ENCODE results near the gene SLC25A42. TPM values are rescaled to one million over a fixed set of nuclear protein-coding genes. Genes with fewer than 3 reads are reported as not detected.
"Not testable (repeated sequence)": the region's sequence is repeated elsewhere in the genome, so short reads cannot be mapped to it uniquely, and the experiment has no call there.

The SLC25A42 gene
- total and polyA plus RNA-seq, 5 experiments from 2014 or later: 6.2 to 33.6 (median 14.5) TPM

DNA sequence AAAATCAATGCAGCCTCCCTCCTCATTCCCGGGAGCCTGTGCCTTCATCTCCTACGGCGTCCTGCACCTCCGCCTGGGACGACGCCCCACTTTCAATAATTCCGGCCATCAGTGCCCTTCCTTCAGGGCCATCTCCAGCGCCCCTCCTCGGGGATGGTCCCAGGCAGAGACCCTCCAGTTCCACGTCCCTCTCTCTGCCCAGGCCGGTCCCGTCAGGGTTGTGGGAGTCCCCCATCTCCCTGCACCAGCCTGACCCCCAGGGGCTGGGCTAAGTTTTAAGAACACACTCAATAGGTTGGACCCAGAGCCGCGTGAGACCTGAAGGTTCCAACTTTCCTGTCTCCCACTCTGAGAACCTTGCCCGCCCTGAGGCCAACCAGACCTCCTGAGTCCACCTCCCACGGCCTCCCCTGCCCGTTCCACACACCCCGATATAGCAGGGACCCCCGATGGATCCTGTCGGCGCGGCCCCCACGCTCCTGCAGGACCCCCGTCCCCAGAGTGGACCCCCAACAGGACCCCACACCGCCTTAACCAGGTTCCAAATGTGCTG is 73.8 kb downstream of the SLC25A42 start:
- ATAC-seq: no peak
- peaks cover 22 to 33% (median 30%) of the 10 kb centered on the region in 4 donors for H3K4me1 Mint-ChIP-seq
- H3K9me3 Mint-ChIP-seq: no peaks in the 10 kb centered on the region
- H3K27ac Mint-ChIP-seq: peak overlapping the region in 9 of 10 donors; percentile 86 to 99 (median 97)
- peak in 1 of 10 donors; percentile 55 for DNase-seq
- peak overlapping the region; percentile 92 to 99 (median 99) for H3K4me3 Mint-ChIP-seq
- no peaks in the 10 kb centered on the region for H3K36me3 Mint-ChIP-seq
- POLR2A ChIA-PET: interaction anchor here (1.0 to 1.1 kb wide), 2 partner anchors 54 to 74 kb away, joined by 3 read pairs; partner anchors contain the start of genes BORCS8 and SLC25A42
- no peaks in the 10 kb centered on the region for H3K27me3 Mint-ChIP-seq

DNA sequence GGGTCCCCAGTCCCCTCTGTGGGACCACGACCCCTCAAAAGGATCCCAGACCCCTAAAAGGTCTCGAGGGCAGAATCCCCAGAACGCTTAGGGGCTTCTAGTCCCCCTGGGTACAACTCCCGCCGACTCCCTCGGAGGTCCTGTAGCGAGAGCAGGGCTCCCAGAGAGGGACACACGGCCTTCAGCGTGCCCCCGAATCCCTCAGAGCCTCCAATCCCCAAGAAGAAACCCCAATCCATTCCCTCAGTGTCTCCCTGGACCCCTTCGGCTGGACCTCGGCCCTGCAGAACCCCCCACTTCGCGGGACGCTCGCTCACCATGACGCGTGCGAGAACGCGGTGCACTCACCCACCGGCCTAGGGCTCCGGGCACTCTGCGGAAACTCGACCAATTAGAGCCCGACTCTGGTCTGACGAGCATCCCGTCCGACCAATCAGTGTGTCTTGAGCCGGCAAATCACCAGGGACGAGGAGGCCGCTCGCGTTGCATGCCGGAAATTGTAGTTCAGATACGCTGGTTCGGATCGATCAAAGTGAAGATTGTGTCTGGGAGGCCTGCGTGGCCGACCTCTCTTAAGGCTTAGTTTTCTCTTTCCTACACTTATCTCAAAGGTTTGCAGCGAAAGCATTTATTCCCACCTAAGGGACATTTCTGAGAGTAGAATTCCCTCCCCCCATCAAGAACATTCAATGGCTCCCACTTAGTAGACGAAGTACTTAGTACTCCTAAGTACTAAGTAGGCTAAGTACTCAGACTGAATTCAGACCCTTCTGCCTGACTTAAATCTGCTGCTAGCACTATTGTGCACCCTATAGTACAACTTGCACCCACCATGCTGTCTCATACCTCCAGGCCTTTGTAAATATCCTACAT is 74.6 kb downstream of the SLC25A42 start, which contains the start of gene TMEM161A:
Gene TMEM161A, minus strand, starts transcription at position 370 of the 873 bp plus-strand sequence. Its CDS starts 50 bp downstream, at position 320.
- peaks cover 22 to 33% (median 30%) of the 10 kb centered on the region in 4 donors for H3K4me1 Mint-ChIP-seq
- no peaks in the 10 kb centered on the region for H3K9me3 Mint-ChIP-seq
- peak within 1 kb of the TSS; percentile 92 to 99 (median 99) for H3K4me3 Mint-ChIP-seq
- peak; percentile 82 to 98 (median 94) for DNase-seq
- POLR2A ChIA-PET: interaction anchor here (1.1 kb wide), 1 partner anchor 53 kb away, joined by 3 read pairs; the partner anchor contains the start of gene BORCS8
- ATAC-seq: peak; percentile 99 to 100
- peak within 1 kb of the TSS; percentile 86 to 99 (median 96) for H3K27ac Mint-ChIP-seq
- H3K36me3 Mint-ChIP-seq: no peaks in the 10 kb centered on the region
- no peaks in the 10 kb centered on the region for H3K27me3 Mint-ChIP-seq

DNA sequence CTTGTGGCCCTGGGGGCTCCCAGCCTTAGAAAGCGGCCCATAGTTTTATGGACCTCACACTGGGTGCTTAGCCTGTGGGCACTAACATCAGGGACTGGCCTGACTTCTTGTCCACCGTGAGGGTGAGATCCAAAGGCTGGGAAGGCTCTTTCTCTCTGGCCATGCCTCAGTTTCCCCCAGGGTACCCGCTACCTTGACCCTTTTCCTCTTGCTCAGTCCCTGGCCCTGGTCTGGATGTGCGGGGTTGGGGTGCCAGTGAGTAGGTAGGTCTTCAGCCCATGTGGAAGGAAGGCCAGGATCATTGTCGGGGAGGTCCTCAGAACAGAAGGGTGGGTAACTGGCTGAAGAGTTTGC is 76.1 kb downstream of the SLC25A42 start:
- Mint-ChIP-seq H3K4me1 (peaks cover 17 to 31% (median 27%) of the 10 kb centered on the region in 4 donors), H3K9me3 (no peaks in the 10 kb centered on the region), H3K27me3 (no peaks in the 10 kb centered on the region), H3K4me3 (peak overlapping the region in 2 of 10 donors; percentile 63 to 66), H3K27ac (peak overlapping the region in 3 of 10 donors; percentile 20 to 68 (median 48)), H3K36me3 (no peaks in the 10 kb centered on the region)
- ATAC-seq (no peak), DNase-seq (no peak)
- POLR2A ChIA-PET: no interaction called here

DNA sequence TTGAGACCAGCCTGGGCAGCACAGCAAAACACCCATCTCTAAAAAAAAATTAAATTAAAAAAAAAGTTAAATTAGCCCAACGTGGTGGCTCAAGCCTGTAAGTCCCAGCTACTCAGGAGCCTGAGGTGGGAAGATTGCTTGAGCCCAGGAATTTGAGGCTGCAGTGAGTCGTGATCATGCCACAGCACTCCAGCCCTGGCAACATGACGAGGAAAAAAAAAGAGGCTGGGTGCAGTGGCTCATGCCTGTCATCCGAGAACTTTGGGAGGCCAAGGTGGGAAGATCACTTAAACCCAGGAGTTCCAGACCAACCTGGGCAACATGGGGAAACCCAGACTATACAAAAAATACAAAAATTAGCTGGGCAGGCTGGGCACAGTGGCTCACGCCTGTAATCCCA is 76.7 kb downstream of the SLC25A42 start:
- peaks cover 15 to 27% (median 24%) of the 10 kb centered on the region in 4 donors for H3K4me1 Mint-ChIP-seq
- H3K36me3 Mint-ChIP-seq: no peaks in the 10 kb centered on the region
- H3K27me3 Mint-ChIP-seq: no peaks in the 10 kb centered on the region
- no peak overlapping the region for H3K4me3 Mint-ChIP-seq
- no peaks in the 10 kb centered on the region for H3K9me3 Mint-ChIP-seq
- peak in 1 of 10 donors; percentile 4 for DNase-seq
- POLR2A ChIA-PET: no interaction called here
- ATAC-seq: no peak
- H3K27ac Mint-ChIP-seq: no peak overlapping the region

DNA sequence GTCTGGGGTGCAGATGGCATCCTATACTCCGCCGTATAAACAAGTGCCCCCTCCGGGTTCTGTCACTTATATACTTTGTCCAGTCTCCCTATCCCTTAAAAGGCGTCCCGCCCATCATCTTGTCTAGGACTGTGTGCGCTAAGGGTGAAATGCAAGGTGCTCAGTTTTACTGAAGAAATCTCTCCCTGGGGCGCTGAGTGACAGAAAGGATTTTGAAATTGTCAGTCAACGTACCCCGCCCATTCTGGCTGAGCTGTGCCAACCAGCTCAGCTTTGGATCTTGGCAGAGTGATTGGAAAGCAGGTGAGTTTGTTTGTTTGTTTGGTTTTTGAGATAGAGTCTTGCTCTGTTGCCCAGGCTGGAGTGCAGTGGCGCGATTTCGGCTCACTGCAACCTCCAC is 78.6 kb downstream of the SLC25A42 start:
- DNase-seq: peak in 1 of 10 donors; percentile 36
- H3K27ac Mint-ChIP-seq: no peak overlapping the region
- POLR2A ChIA-PET: no interaction called here
- H3K9me3 Mint-ChIP-seq: no peaks in the 10 kb centered on the region
- ATAC-seq: no peak
- no peak overlapping the region for H3K4me3 Mint-ChIP-seq
- H3K36me3 Mint-ChIP-seq: peaks cover 0 to under 1% (median 0%) of the 10 kb centered on the region in 3 donors
- peaks cover 11 to 24% (median 22%) of the 10 kb centered on the region in 4 donors for H3K4me1 Mint-ChIP-seq
- H3K27me3 Mint-ChIP-seq: no peaks in the 10 kb centered on the region

DNA sequence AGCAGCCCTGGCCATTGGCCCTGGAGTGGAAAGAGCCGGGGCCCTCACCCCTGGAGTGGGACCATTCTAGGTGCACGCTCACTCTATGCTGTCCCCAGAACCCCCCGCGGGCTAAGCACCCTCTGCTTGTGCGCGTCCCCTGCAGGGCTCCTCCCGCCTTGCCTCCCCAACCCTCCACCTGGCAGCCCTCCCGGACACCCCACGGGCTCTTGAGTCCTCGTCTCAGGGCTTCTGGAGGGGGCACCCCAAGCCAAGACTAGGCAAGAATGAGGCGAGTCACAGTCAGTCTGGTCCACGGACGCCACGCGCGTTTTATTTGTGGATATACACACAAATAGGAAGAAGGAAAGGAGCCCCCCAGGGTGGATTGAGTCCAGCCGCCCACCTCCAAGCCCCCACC is 81.5 kb downstream of the SLC25A42 start:
- Mint-ChIP-seq H3K4me3 (no peak overlapping the region), H3K4me1 (peaks cover 0 to 5% (median 3%) of the 10 kb centered on the region in 4 donors), H3K36me3 (peaks cover 0 to 10% (median 8%) of the 10 kb centered on the region in 3 donors), H3K9me3 (no peaks in the 10 kb centered on the region), H3K27me3 (no peaks in the 10 kb centered on the region), H3K27ac (no peak overlapping the region)
- no peak for ATAC-seq
- peak in 1 of 10 donors; percentile 59 for DNase-seq
- POLR2A ChIA-PET: interaction anchor here (0.6 to 1.5 kb wide), 2 partner anchors 82 to 359 kb away, joined by 4 read pairs; partner anchors contain the start of gene SLC25A42

DNA sequence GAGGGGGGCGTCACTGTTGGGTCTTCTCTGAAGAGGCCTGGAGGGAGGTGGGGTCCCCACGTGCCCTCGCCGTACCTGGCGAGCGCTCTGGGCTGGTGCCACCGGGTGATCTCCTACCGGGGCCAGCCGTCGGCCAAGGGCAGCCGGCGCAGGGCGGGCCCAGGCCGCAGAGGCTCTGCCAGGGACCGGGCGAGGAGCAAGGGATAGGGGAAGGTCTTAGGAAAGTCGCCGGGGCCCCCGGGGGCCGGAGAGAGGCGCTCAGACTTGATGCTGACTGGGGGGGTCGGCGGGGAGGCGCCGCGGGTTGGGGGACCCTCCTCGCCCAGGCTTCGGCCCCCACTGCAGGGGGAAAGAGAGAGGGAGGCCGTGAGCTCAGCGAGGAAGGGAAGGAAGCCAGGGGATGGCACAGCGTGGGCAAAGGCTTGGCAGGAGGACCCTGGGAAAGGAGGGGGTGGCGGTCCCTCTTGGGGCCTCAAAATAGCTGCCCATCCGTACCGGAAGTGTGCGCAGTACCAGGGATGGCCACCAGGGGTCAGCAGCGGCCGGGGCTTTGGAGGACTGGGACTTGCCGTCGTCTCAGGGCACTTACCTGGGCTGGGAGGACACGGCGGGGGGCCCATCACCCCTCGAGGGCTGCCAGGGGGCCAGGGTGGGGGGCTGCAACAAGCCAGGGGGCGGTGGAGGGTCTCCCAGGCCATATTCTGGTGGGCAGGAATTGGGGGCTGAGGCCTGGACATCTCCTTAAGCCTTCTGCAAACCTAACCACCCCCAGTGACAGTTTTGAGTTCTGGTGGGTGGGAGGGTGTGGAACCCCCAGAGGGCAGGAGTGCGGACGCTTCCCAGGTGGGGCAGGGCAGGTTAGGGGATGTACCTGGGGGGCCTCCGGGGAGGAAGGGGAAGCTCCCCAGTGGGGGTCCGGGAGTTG is 82.2 kb downstream of the SLC25A42 start:
- peaks cover 0 to 10% (median 8%) of the 10 kb centered on the region in 3 donors for H3K36me3 Mint-ChIP-seq
- peak overlapping the region in 1 of 10 donors; percentile 70 for H3K27ac Mint-ChIP-seq
- H3K4me1 Mint-ChIP-seq: peaks cover 0 to 5% (median 3%) of the 10 kb centered on the region in 4 donors
- no peak overlapping the region for H3K4me3 Mint-ChIP-seq
- POLR2A ChIA-PET: interaction anchor here (0.6 to 1.5 kb wide), 2 partner anchors 82 to 359 kb away, joined by 4 read pairs; partner anchors contain the start of gene SLC25A42
- H3K27me3 Mint-ChIP-seq: no peaks in the 10 kb centered on the region
- ATAC-seq (peak; percentile 90 to 96), DNase-seq (peak; percentile 66 to 89 (median 82))
- H3K9me3 Mint-ChIP-seq: no peaks in the 10 kb centered on the region

DNA sequence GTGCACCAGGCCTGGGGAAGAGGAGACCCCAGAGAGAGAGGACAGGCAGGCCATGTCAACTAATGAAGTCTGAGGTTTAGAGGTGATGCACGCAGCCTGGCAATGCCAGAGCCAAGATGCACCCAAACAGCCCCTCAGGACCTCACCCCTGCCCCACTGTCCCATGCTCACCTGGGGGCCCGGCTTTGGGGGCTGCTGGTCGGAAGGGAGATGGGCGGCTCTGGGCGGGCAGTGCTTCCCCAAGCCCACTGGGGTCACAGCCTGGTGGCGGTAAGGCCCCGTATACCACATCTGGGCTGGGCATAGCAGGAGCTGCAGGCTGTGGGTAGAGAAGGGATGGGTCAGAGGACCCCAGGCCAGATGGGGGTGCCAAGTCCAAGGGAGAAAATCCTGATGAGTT is 83.1 kb downstream of the SLC25A42 start:
- ATAC-seq: no peak
- Mint-ChIP-seq H3K4me3 (no peak overlapping the region), H3K27me3 (no peaks in the 10 kb centered on the region), H3K27ac (no peak overlapping the region), H3K9me3 (no peaks in the 10 kb centered on the region), H3K36me3 (peaks cover 0 to 10% (median 8%) of the 10 kb centered on the region in 3 donors), H3K4me1 (peaks cover 0 to 5% (median 3%) of the 10 kb centered on the region in 4 donors)
- peak in 1 of 10 donors; percentile 26 for DNase-seq
- POLR2A ChIA-PET: no interaction called here

DNA sequence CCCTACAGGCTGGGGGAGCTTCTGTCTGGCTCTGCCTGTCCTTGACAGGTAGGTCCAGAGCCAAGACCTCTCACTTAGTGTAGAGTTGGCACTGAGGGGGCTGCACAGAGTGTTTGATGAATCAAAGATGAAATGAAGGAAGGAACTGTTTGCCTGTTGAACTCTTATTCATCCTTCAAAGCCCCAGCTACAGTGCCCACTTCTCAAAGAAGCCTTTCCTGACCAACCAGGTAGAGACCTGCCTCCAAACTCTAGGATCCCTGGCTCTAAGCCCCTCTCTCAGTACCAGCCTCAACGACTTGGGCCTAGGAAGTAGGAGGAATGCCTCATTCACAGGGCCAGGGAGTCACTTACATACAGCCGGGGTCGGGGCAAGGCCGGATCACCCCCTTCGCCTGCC is 83.5 kb downstream of the SLC25A42 start:
- ATAC-seq: no peak
- H3K4me1 Mint-ChIP-seq: peaks cover 0 to 5% (median 3%) of the 10 kb centered on the region in 4 donors
- H3K4me3 Mint-ChIP-seq: no peak overlapping the region
- DNase-seq: no peak
- no peaks in the 10 kb centered on the region for H3K27me3 Mint-ChIP-seq
- POLR2A ChIA-PET: interaction anchor here (0.6 kb wide), 1 partner anchor 83 kb away, joined by 5 read pairs; no protein-coding TSS in a partner anchor
- no peaks in the 10 kb centered on the region for H3K9me3 Mint-ChIP-seq
- H3K36me3 Mint-ChIP-seq: peaks cover 0 to 10% (median 8%) of the 10 kb centered on the region in 3 donors
- H3K27ac Mint-ChIP-seq: peak overlapping the region in 1 of 10 donors; percentile 40

DNA sequence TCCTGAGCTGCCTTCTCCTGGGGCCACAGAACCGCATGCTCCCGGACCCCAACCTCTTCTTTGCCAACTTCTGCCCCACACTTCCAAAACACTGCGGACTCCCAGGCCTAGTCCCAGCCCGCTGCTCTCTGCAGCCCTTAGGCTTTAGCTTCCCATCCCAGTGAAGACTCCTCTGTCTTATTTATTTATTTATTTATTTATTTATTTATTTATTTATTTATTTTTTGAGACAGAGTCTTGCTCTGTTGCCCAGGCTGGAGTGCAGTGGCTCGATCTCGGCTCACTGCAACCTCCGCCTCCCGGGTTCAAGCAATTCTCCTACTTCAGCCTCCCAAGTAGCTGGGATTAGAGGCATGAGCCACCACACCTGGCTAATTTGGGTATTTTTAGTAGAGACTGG is 84.7 kb downstream of the SLC25A42 start:
- DNase-seq, H3K9me3 Mint-ChIP-seq, POLR2A ChIA-PET, ATAC-seq, H3K4me1 Mint-ChIP-seq, H3K27ac Mint-ChIP-seq, H3K27me3 Mint-ChIP-seq, H3K36me3 Mint-ChIP-seq, H3K4me3 Mint-ChIP-seq: not testable (repeated sequence)

DNA sequence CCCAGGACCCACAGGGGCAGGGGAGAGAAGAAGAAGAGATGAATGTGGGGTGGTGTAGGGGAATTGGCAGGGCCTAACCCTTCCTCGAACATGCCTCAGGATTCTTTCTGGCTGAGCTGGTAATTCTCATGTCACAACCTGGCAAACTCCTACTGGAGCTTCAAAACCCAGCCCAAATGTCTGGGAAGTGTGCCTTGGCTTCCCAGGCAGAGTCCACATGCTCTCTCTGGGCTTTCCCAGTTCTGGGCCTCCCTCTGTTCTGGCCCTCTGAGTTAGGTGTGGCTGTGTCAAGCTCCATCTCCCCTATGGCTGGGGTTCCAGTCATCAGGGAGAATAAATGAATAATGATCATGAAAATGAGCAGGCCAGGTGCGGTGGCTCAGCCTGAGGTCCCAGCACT is 85.6 kb downstream of the SLC25A42 start:
- POLR2A ChIA-PET: no interaction called here
- peaks cover 0 to 5% (median 3%) of the 10 kb centered on the region in 4 donors for H3K4me1 Mint-ChIP-seq
- H3K9me3 Mint-ChIP-seq: no peaks in the 10 kb centered on the region
- no peak overlapping the region for H3K4me3 Mint-ChIP-seq
- ATAC-seq: no peak
- DNase-seq: no peak
- H3K36me3 Mint-ChIP-seq: peaks cover 0 to 11% (median 9%) of the 10 kb centered on the region in 3 donors
- no peaks in the 10 kb centered on the region for H3K27me3 Mint-ChIP-seq
- H3K27ac Mint-ChIP-seq: peak overlapping the region in 1 of 10 donors; percentile 15

DNA sequence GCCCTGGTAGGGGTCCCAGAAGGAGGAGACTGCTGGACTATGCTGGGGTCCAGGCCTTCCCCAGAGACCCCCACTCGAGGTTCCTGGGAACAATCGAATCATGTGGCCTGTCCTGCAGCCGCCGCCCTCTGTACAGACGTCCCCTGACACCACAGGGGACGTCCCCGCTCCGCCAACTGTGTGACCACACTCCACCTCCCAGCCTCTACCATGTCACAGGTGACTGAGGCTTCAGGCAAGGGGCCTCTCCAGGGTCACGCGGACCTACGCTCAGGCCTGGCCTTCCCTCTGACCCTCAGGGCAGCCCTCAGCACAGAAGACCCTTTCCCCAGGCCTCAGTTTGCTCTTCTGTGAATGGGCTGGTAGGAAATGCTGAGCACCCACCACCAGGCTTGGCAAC is 87.6 kb downstream of the SLC25A42 start:
- ATAC-seq (no peak), DNase-seq (no peak)
- POLR2A ChIA-PET: no interaction called here
- Mint-ChIP-seq H3K36me3 (peaks cover 0 to 21% (median 19%) of the 10 kb centered on the region in 3 donors), H3K4me1 (peaks cover 0 to 8% (median 1%) of the 10 kb centered on the region in 4 donors), H3K27ac (no peak overlapping the region), H3K4me3 (no peak overlapping the region), H3K9me3 (peaks cover 0 to 7% (median 0%) of the 10 kb centered on the region in 9 donors), H3K27me3 (no peaks in the 10 kb centered on the region)
